Measurements from ENCODE around the gene COIL.

GRCh38 chr17:56926270-56926669 is 34.6 kb downstream of the COIL start:
- TF ChIP-seq EZH2 (IDR thresholded peaks at IDR 0.05; ENCODE audit: insufficient read depth, low read length) (no peak), CTCF (IDR thresholded peaks at IDR 0.05; ENCODE audit: insufficient read depth, low read depth, low read length) (no peak)
